Measurements from ENCODE around the gene CHID1. TPM values are rescaled to one million over a fixed set of nuclear protein-coding genes. Genes with fewer than 3 reads are reported as not detected.

Gene CHID1
- total and polyA plus RNA-seq, 2 of the 8 experiments (the other 6 are each of a cell fraction or from before 2014, with no cell fraction given): 81.2 to 88.5 TPM

DNA sequence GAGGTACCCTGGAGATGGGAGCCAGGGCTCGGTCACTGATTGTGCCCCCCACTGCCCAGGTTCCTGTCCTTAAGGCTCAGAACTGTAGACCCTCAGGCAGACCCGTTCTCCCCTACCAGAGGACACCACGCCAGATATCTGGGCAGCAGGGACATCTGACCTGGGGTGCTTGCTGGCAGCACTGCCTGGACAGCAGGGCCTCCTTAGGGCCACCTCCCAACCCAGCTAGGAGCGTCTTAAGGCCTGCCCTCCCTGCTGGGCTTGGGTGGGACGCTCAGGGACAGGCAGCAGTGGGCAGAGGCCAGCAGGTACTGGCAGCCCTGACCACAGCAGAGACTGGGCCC lies 71.4 kb downstream of the CHID1 start:
- peaks cover 9% of the 10 kb centered on the region; the same call in 1 of the 2 replicates for H3K79me1 ChIP-seq (ENCODE audit: low read depth, low read length)
- no peak overlapping the region for H3K14ac ChIP-seq (ENCODE audit: insufficient read length)
- no peak overlapping the region for H3K4me2 ChIP-seq (ENCODE audit: insufficient read depth in 1 of 2, low read depth in 2 of 2, low read length in 2 of 2)
- H2BK120ac ChIP-seq (replicated peaks; ENCODE audit: low read depth, low read length): no peak overlapping the region
- FAIRE-seq (no peak), DNase-seq (ENCODE audit: low read depth in 1 of 2, low spot score in 2 of 2) (no peak)
- peaks cover 18% of the 10 kb centered on the region; the same call in 1 of the 2 replicates for H3K23me2 ChIP-seq (ENCODE audit: low read depth, low read length)
- H3K56ac ChIP-seq (replicated peaks; ENCODE audit: insufficient read length, low read depth, low read length): no peak overlapping the region
- ChIA-PET POLR2A (ENCODE audit: partially characterized antibody) (interaction anchor here (17.9 to 40.4 kb wide), 2 partner anchors 18 to 28 kb away, joined by 234 to 1917 read pairs; partner anchors contain the start of genes CD151, CEND1, CRACR2B and PIDD1), CTCF (ENCODE audit: partially characterized antibody) (interaction anchor here (1.5 to 5.2 kb wide), 5 partner anchors 9 to 55 kb away, joined by 4 to 26 read pairs (median 14); partner anchors contain the start of gene CRACR2B)
- H3K4me1 ChIP-seq (replicated peaks in 1 of 4; ENCODE audit: control insufficient read depth in 3 of 4, insufficient read depth in 4 of 4, low read length in 3 of 4): peaks cover 0 to 19% (median 15%) of the 10 kb centered on the region in 4 experiments; a peak in 6 of 7 replicates
- no peak overlapping the region for H4K91ac ChIP-seq (replicated peaks; ENCODE audit: insufficient read length, low read length)
- H3K23ac ChIP-seq (ENCODE audit: insufficient read length): no peak overlapping the region
- H2BK20ac ChIP-seq (ENCODE audit: low read length): no peak overlapping the region
- H2AFZ ChIP-seq (ENCODE audit: low read length): no peak overlapping the region
- no peak overlapping the region for H3K9ac ChIP-seq (replicated peaks in 1 of 4; ENCODE audit: extremely low read depth in 1 of 4, low read depth in 3 of 4, low read length in 3 of 4)
- H4K20me1 ChIP-seq (replicated peaks in 1 of 2; ENCODE audit: control insufficient read depth in 1 of 2, insufficient read depth in 2 of 2, low read length in 2 of 2): peaks cover 3 to 40% of the 10 kb centered on the region in 2 experiments
- no peak overlapping the region for H2BK12ac ChIP-seq (ENCODE audit: low read depth, low read length)
- no peak overlapping the region for H3K18ac ChIP-seq (ENCODE audit: extremely low read depth, low read length)
- 90% methylated on average over 5 of the region's 5 CpGs; no CpG with 5 or more reads in 1 of the 2 experiments for WGBS, 2 experiments (ENCODE audit: extremely low coverage in 1 of 2, insufficient coverage in 1 of 2, insufficient read length in 1 of 2, insufficient replicate concordance in 2 of 2, low coverage in 1 of 2, low lambda C conversion rate in 2 of 2, missing lambda C conversion rate in 1 of 2)
- no peaks in the 10 kb centered on the region for H3K9me3 ChIP-seq (ENCODE audit: insufficient read depth in 2 of 2, low read depth in 1 of 2, low read length in 1 of 2)
- no peak overlapping the region for H2BK15ac ChIP-seq (ENCODE audit: low read length)
- no peak overlapping the region for H3K27ac ChIP-seq (ENCODE audit: low read depth, low read length)
- peaks cover 0 to 18% of the 10 kb centered on the region in 2 experiments; a peak in 2 of 4 replicates for H3K79me2 ChIP-seq (ENCODE audit: control insufficient read depth in 1 of 2, insufficient read depth in 2 of 2, low read length in 2 of 2)
- no peak overlapping the region for H2BK5ac ChIP-seq (ENCODE audit: low read depth, low read length)
- H2AK5ac ChIP-seq (ENCODE audit: low read depth, low read length): no peak overlapping the region
- H3K4ac ChIP-seq (replicated peaks; ENCODE audit: insufficient read length, low read depth, low read length): no peak overlapping the region
- H3K36me3 ChIP-seq (ENCODE audit: control insufficient read depth in 2 of 4, insufficient read depth in 4 of 4, low read length in 3 of 4): peaks cover 10 to 30% (median 24%) of the 10 kb centered on the region in 4 experiments; a peak in 7 of 8 replicates
- no peaks in the 10 kb centered on the region for H3K27me3 ChIP-seq (replicated peaks in 1 of 4; ENCODE audit: control insufficient read depth in 3 of 4, extremely low read depth in 1 of 4, insufficient read depth in 3 of 4, low read length in 3 of 4)
- H4K8ac ChIP-seq (ENCODE audit: extremely low read depth, insufficient read depth, low read length): no peak overlapping the region
- H3K4me3 ChIP-seq (ENCODE audit: extremely low read depth in 1 of 4, insufficient read depth in 2 of 4, low read depth in 3 of 4, low read length in 4 of 4): no peak overlapping the region
- no peak overlapping the region for H4K5ac ChIP-seq (ENCODE audit: insufficient read length, low read depth, low read length)
- no peak for TF ChIP-seq RFX5 (IDR thresholded peaks at IDR 0.05; ENCODE audit: borderline replicate concordance, low read depth, low read length)
